OCI-LY3 (cell line): ENCODE measurements around the gene WAS.

Source experiments
- CTCF ChIP-seq: fragments of 200-600, 300-600 bp; sonication (generic); IDR thresholded peaks from 2 replicates; pipeline ENCODE4 v1.5.1; 2014; ENCODE audit warnings: antibody characterized with exemption, low read length, low read depth
- EZH2phosphoT487 ChIP-seq: fragments of 200-600 bp; shearing (Covaris generic); IDR thresholded peaks from 2 replicates; pipeline ENCODE4 v1.6.1; 2018; ENCODE audit warnings: antibody characterized with exemption, mixed run types, low read depth

DNA sequence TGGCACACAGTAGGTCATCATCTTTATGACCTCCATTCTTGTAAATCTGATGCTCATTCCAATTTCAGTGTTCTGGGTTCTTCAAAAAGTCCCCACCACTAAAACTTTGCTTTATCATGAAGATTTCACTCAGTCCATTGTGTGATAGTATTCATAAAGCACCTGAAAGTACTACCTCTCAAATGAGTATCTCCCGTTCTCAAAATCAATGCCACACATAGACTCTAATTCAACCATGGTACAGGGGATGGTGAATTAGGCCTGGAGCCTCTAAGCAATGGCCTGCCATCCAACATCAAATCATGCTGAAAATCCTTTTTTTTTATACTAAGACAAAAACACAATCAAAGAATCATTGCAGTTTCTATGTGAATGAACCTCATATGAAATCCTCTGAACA, 19.4 kb upstream of the WAS start:
- no peak for TF ChIP-seq CTCF
- no peak for TF ChIP-seq EZH2phosphoT487
